Right lobe of liver (tissue), 4 donors: Measurements from ENCODE around the gene LRRFIP2.

Experiments used
- POLR2A ChIP-seq: fragments of 450-650 bp; IDR thresholded peaks from one replicate; pipeline ENCODE4 v1.6.1; 2017; ENCODE audit warnings: antibody characterized with exemption, mild to moderate bottlenecking
- TF ChIP-seq, protein P1 (sequence below), 4 donors: fragments of 200-600 bp in 3 of 4; fragments of 450-650 bp in 1 of 4; IDR thresholded peaks; one replicate each; pipeline versions ENCODE4 v1.5.1 to v1.8.0; 2016 to 2022; ENCODE audit warnings: antibody characterized with exemption in 4 of 4, mild to moderate bottlenecking in 2 of 4
- donor health status: DM: no; HTN: no; CAD: no.
- donor health status: DM: no; HTN: no; CAD: no.
- donor health status: DM: no; HTN: yes; CAD: no.

GRCh38 chr3:37145611-37146010, 28.8 kb downstream of the LRRFIP2 start:
- TF ChIP-seq, protein P1, sequence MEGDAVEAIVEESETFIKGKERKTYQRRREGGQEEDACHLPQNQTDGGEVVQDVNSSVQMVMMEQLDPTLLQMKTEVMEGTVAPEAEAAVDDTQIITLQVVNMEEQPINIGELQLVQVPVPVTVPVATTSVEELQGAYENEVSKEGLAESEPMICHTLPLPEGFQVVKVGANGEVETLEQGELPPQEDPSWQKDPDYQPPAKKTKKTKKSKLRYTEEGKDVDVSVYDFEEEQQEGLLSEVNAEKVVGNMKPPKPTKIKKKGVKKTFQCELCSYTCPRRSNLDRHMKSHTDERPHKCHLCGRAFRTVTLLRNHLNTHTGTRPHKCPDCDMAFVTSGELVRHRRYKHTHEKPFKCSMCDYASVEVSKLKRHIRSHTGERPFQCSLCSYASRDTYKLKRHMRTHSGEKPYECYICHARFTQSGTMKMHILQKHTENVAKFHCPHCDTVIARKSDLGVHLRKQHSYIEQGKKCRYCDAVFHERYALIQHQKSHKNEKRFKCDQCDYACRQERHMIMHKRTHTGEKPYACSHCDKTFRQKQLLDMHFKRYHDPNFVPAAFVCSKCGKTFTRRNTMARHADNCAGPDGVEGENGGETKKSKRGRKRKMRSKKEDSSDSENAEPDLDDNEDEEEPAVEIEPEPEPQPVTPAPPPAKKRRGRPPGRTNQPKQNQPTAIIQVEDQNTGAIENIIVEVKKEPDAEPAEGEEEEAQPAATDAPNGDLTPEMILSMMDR (IDR thresholded peaks at IDR 0.05): no peak
- TF ChIP-seq POLR2A: no peak
